ENCODE results near the gene NEU2.

GRCh38 chr2:233013027-233013461 lies 19.4 kb upstream of the NEU2 start, which contains the start of gene NGEF:
- no peak for TF ChIP-seq CTCF (IDR thresholded peaks at IDR 0.05)
- no peak for TF ChIP-seq POLR2A (IDR thresholded peaks at IDR 0.05)

Measured in heart left ventricle (tissue), 13 donors.